ENCODE data around the gene KDM6B.

GRCh38 chr17:7880076-7880868 is 46.3 kb downstream of the KDM6B start:
- TF ChIP-seq, protein P1, sequence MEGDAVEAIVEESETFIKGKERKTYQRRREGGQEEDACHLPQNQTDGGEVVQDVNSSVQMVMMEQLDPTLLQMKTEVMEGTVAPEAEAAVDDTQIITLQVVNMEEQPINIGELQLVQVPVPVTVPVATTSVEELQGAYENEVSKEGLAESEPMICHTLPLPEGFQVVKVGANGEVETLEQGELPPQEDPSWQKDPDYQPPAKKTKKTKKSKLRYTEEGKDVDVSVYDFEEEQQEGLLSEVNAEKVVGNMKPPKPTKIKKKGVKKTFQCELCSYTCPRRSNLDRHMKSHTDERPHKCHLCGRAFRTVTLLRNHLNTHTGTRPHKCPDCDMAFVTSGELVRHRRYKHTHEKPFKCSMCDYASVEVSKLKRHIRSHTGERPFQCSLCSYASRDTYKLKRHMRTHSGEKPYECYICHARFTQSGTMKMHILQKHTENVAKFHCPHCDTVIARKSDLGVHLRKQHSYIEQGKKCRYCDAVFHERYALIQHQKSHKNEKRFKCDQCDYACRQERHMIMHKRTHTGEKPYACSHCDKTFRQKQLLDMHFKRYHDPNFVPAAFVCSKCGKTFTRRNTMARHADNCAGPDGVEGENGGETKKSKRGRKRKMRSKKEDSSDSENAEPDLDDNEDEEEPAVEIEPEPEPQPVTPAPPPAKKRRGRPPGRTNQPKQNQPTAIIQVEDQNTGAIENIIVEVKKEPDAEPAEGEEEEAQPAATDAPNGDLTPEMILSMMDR (IDR thresholded peaks at IDR 0.05): no peak
- TF ChIP-seq POLR2A (IDR thresholded peaks at IDR 0.05): no peak
